ENCODE measurements around the gene HOXD9.

The HOXD9 gene

GRCh38 chr2:176085861-176086771 lies 36.4 kb upstream of the HOXD9 start:
- DNase-seq (ENCODE audit: low spot score): no peak
- FAIRE-seq: no peak

- FAIRE-seq: no peak
- DNase-seq (ENCODE audit: low spot score): no peak
These were observed 35.0 kb upstream of the HOXD9 start for GRCh38 chr2:176087330-176088047.

GRCh38 chr2:176088048-176088936 lies 34.2 kb upstream of the HOXD9 start:
- DNase-seq (ENCODE audit: low spot score): peak; percentile 20
- FAIRE-seq: no peak

GRCh38 chr2:176088937-176089842 lies 33.3 kb upstream of the HOXD9 start:
- FAIRE-seq (no peak), DNase-seq (ENCODE audit: low spot score) (no peak)

GRCh38 chr2:176089843-176090395 lies 32.6 kb upstream of the HOXD9 start:
- FAIRE-seq (no peak), DNase-seq (ENCODE audit: low spot score) (no peak)

GRCh38 chr2:176090862-176091261 lies 31.7 kb upstream of the HOXD9 start:
- DNase-seq (ENCODE audit: low spot score) (no peak), FAIRE-seq (no peak)

GRCh38 chr2:176091329-176092258 lies 30.9 kb upstream of the HOXD9 start:
- no peak for DNase-seq (ENCODE audit: low spot score)
- no peak for FAIRE-seq

GRCh38 chr2:176092270-176093144 lies 30.0 kb upstream of the HOXD9 start, which contains the start of gene HOXD13:
HOXD13 (plus strand) TSS chr2:176092721; CDS start chr2:176092891, 170 bp downstream.
- no peak for FAIRE-seq
- DNase-seq (ENCODE audit: low spot score): no peak

GRCh38 chr2:176093145-176093897 lies 29.2 kb upstream of the HOXD9 start:
- DNase-seq (ENCODE audit: low spot score) (no peak), FAIRE-seq (no peak)

- FAIRE-seq: no peak
- DNase-seq (ENCODE audit: low spot score): no peak
These were observed 28.6 kb upstream of the HOXD9 start for GRCh38 chr2:176093898-176094249.

GRCh38 chr2:176094349-176094748 lies 28.2 kb upstream of the HOXD9 start:
- no peak for DNase-seq (ENCODE audit: low spot score)
- FAIRE-seq: no peak

GRCh38 chr2:176095421-176095820 lies 27.1 kb upstream of the HOXD9 start:
- no peak for DNase-seq (ENCODE audit: low spot score)

GRCh38 chr2:176096243-176096985 lies 26.1 kb upstream of the HOXD9 start:
- no peak for FAIRE-seq

More at GRCh38 chr2:176095421-176095820, 27.1 kb upstream of the HOXD9 start:
- no peak for FAIRE-seq

GRCh38 chr2:176096986-176097819 lies 25.3 kb upstream of the HOXD9 start:
- FAIRE-seq (no peak), DNase-seq (ENCODE audit: low spot score) (peak; percentile 74)

More at GRCh38 chr2:176096243-176096985, 26.1 kb upstream of the HOXD9 start:
- no peak for DNase-seq (ENCODE audit: low spot score)

GRCh38 chr2:176097820-176098365 lies 24.6 kb upstream of the HOXD9 start:
- no peak for DNase-seq (ENCODE audit: low spot score)
- no peak for FAIRE-seq

Data from RCC 7860 (cell line).